ENCODE measurements around the gene RNF168.
"Not testable (repeated sequence)": the region's sequence is repeated elsewhere in the genome, so short reads cannot be mapped to it uniquely, and the experiment has no call there.

The RNF168 gene

DNA sequence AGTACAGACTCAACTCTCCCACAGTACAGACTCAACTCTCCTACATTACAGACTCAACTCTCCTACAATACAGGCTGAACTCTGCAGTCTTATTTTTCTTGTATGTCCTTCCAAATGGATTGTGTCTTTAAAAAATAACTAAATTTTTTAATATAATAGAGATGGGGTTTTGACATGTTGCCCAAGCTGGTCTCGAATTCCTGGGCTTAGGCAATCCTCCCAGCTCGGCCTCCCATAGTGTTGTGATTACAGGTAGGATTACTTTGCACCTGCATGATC lies 40.2 kb downstream of the RNF168 start:
- no peak overlapping the region for H3K4me3 ChIP-seq (ENCODE audit: low read depth, low read length)
- CTCF ChIA-PET: no interaction called here
- POLR2A ChIA-PET: no interaction called here

DNA sequence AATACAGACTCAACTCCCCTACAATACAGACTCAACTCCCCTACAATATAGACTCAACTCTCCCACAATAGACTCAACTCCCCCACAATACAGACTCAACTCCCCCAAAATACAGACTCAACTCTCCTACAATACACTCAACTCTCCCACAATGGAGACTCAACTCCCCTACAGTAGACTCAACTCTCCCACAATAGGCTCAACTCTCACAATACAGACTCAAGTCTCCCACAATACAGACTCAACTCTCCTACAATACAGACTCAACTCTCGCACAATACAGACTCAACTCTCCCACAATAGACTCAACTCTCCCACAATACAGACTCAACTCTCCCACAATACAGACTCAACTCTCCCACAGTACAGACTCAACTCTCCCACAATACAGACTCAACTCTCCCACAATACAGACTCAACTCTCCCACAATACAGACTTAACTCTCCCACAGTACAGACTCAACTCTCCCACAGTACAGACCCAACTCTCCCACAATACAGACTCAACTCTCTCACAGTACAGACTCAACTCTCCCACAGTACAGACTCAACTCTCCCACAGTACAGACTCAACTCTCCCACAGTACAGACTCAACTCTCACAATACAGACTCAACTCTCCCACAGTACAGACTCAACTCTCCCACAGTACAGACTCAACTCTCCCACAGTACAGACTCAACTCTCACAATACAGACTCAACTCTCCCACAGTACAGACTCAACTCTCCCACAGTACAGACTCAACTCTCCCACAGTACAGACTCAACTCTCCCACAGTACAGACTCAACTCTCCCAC lies 40.7 kb downstream of the RNF168 start:
- H3K27ac ChIP-seq (ENCODE audit: extremely low read depth, low read depth, low read length); H3K4me3 ChIP-seq (ENCODE audit: low read depth, low read length); POLR2A ChIA-PET; H3K36me3 ChIP-seq (ENCODE audit: control insufficient read depth in 2 of 2, insufficient read depth in 1 of 2, low read length in 2 of 2); CTCF ChIA-PET; H3K4me1 ChIP-seq (ENCODE audit: control insufficient read depth, insufficient read depth, low read length); H3K9me3 ChIP-seq (ENCODE audit: control insufficient read depth, insufficient read depth, low read depth, low read length): not testable (repeated sequence)
- 0 out of 2 replicates have a peak, but pooled peaks have one; percentile 32 for TF ChIP-seq PRDM1 (tag by site-specific recombination; IDR thresholded peaks at IDR 0.05)

More for the DNA sequence above, 40.2 kb downstream of the RNF168 start:
- Histone ChIP-seq H3K9me3 (ENCODE audit: control insufficient read depth, insufficient read depth, low read depth, low read length) (no peaks in the 10 kb centered on the region), H3K4me1 (ENCODE audit: control insufficient read depth, insufficient read depth, low read length) (no peaks in the 10 kb centered on the region), H3K36me3 (ENCODE audit: control insufficient read depth in 2 of 2, insufficient read depth in 1 of 2, low read length in 2 of 2) (no peaks in the 10 kb centered on the region; a peak in 1 of 3 replicates), H3K27ac (ENCODE audit: extremely low read depth, low read depth, low read length) (no peak overlapping the region)
- TF ChIP-seq ZFP69B (tag by site-specific recombination; IDR thresholded peaks at IDR 0.05) (no peak), ZNF174 (tag by site-specific recombination; IDR thresholded peaks at IDR 0.05) (no peak), ZNF791 (tag by site-specific recombination; IDR thresholded peaks at IDR 0.05) (no peak), ZNF768 (tag by site-specific recombination; IDR thresholded peaks at IDR 0.05) (no peak), ZNF202 (tag by site-specific recombination; IDR thresholded peaks at IDR 0.05; ENCODE audit: borderline replicate concordance) (no peak), HOXC10 (CRISPR knock-in tag; IDR thresholded peaks at IDR 0.05) (no peak), ZNF664 (tag by site-specific recombination; IDR thresholded peaks at IDR 0.05) (no peak), ZNF266 (tag by site-specific recombination; IDR thresholded peaks at IDR 0.05; ENCODE audit: low read depth) (no peak), ZNF837 (tag by site-specific recombination; IDR thresholded peaks at IDR 0.05) (no peak)
- TF ChIP-seq, protein P1, sequence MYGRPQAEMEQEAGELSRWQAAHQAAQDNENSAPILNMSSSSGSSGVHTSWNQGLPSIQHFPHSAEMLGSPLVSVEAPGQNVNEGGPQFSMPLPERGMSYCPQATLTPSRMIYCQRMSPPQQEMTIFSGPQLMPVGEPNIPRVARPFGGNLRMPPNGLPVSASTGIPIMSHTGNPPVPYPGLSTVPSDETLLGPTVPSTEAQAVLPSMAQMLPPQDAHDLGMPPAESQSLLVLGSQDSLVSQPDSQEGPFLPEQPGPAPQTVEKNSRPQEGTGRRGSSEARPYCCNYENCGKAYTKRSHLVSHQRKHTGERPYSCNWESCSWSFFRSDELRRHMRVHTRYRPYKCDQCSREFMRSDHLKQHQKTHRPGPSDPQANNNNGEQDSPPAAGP (tag by site-specific recombination; IDR thresholded peaks at IDR 0.05): no peak
- TF ChIP-seq, protein P2, sequence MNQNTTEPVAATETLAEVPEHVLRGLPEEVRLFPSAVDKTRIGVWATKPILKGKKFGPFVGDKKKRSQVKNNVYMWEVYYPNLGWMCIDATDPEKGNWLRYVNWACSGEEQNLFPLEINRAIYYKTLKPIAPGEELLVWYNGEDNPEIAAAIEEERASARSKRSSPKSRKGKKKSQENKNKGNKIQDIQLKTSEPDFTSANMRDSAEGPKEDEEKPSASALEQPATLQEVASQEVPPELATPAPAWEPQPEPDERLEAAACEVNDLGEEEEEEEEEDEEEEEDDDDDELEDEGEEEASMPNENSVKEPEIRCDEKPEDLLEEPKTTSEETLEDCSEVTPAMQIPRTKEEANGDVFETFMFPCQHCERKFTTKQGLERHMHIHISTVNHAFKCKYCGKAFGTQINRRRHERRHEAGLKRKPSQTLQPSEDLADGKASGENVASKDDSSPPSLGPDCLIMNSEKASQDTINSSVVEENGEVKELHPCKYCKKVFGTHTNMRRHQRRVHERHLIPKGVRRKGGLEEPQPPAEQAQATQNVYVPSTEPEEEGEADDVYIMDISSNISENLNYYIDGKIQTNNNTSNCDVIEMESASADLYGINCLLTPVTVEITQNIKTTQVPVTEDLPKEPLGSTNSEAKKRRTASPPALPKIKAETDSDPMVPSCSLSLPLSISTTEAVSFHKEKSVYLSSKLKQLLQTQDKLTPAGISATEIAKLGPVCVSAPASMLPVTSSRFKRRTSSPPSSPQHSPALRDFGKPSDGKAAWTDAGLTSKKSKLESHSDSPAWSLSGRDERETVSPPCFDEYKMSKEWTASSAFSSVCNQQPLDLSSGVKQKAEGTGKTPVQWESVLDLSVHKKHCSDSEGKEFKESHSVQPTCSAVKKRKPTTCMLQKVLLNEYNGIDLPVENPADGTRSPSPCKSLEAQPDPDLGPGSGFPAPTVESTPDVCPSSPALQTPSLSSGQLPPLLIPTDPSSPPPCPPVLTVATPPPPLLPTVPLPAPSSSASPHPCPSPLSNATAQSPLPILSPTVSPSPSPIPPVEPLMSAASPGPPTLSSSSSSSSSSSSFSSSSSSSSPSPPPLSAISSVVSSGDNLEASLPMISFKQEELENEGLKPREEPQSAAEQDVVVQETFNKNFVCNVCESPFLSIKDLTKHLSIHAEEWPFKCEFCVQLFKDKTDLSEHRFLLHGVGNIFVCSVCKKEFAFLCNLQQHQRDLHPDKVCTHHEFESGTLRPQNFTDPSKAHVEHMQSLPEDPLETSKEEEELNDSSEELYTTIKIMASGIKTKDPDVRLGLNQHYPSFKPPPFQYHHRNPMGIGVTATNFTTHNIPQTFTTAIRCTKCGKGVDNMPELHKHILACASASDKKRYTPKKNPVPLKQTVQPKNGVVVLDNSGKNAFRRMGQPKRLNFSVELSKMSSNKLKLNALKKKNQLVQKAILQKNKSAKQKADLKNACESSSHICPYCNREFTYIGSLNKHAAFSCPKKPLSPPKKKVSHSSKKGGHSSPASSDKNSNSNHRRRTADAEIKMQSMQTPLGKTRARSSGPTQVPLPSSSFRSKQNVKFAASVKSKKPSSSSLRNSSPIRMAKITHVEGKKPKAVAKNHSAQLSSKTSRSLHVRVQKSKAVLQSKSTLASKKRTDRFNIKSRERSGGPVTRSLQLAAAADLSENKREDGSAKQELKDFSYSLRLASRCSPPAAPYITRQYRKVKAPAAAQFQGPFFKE (tag by site-specific recombination; IDR thresholded peaks at IDR 0.05; ENCODE audit: borderline replicate concordance): no peak
- TF ChIP-seq, protein P3, sequence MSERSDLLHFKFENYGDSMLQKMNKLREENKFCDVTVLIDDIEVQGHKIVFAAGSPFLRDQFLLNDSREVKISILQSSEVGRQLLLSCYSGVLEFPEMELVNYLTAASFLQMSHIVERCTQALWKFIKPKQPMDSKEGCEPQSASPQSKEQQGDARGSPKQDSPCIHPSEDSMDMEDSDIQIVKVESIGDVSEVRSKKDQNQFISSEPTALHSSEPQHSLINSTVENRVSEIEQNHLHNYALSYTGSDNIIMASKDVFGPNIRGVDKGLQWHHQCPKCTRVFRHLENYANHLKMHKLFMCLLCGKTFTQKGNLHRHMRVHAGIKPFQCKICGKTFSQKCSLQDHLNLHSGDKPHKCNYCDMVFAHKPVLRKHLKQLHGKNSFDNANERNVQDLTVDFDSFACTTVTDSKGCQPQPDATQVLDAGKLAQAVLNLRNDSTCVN (tag by site-specific recombination; optimal IDR thresholded peaks at IDR 0.05): no peak

DNA sequence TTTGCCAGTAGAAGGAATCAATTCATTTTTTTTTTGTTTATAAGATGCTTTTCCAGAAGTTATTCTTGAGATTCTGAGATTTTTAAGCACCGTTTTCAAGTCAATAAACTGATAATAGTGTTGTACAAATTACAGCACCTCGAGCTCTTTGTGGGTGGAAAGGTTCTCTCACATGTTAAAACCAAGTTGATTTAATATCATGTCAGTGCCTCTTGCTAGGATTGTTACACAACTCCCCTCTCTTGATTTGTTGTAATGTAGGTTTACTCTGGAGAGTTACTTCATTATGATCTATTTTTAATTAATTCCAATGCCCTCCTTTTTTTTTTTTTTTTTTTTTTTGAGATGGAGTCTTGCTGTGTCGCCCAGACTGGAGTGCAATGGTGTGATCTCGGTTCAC lies 45.5 kb downstream of the RNF168 start:
- no peaks in the 10 kb centered on the region for H3K9me3 ChIP-seq (ENCODE audit: control insufficient read depth, insufficient read depth, low read depth, low read length)
- CTCF ChIA-PET: no interaction called here
- POLR2A ChIA-PET: interaction anchor here (1.2 kb wide), 1 partner anchor 24 kb away, joined by 3 read pairs; no protein-coding TSS in a partner anchor
- H3K27ac ChIP-seq (ENCODE audit: extremely low read depth, low read depth, low read length): no peak overlapping the region
- no peaks in the 10 kb centered on the region for H3K4me1 ChIP-seq (ENCODE audit: control insufficient read depth, insufficient read depth, low read length)
- no peaks in the 10 kb centered on the region for H3K36me3 ChIP-seq (ENCODE audit: control insufficient read depth in 2 of 2, insufficient read depth in 1 of 2, low read length in 2 of 2)
- H3K4me3 ChIP-seq (ENCODE audit: low read depth, low read length): no peak overlapping the region
- TF ChIP-seq ZBTB48 (tag by site-specific recombination; IDR thresholded peaks at IDR 0.05) (no peak), HOXD13 (CRISPR knock-in tag; IDR thresholded peaks at IDR 0.05; ENCODE audit: borderline replicate concordance) (no peak), ZNF76 (tag by site-specific recombination; IDR thresholded peaks at IDR 0.05; ENCODE audit: borderline replicate concordance, low read depth) (no peak), MEIS1 (CRISPR knock-in tag; IDR thresholded peaks at IDR 0.05; ENCODE audit: borderline replicate concordance) (no peak)
- TF ChIP-seq, protein P4, sequence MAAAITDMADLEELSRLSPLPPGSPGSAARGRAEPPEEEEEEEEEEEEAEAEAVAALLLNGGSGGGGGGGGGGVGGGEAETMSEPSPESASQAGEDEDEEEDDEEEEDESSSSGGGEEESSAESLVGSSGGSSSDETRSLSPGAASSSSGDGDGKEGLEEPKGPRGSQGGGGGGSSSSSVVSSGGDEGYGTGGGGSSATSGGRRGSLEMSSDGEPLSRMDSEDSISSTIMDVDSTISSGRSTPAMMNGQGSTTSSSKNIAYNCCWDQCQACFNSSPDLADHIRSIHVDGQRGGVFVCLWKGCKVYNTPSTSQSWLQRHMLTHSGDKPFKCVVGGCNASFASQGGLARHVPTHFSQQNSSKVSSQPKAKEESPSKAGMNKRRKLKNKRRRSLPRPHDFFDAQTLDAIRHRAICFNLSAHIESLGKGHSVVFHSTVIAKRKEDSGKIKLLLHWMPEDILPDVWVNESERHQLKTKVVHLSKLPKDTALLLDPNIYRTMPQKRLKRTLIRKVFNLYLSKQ (tag by site-specific recombination; IDR thresholded peaks at IDR 0.05; ENCODE audit: borderline replicate concordance): no peak
- TF ChIP-seq, protein P5, sequence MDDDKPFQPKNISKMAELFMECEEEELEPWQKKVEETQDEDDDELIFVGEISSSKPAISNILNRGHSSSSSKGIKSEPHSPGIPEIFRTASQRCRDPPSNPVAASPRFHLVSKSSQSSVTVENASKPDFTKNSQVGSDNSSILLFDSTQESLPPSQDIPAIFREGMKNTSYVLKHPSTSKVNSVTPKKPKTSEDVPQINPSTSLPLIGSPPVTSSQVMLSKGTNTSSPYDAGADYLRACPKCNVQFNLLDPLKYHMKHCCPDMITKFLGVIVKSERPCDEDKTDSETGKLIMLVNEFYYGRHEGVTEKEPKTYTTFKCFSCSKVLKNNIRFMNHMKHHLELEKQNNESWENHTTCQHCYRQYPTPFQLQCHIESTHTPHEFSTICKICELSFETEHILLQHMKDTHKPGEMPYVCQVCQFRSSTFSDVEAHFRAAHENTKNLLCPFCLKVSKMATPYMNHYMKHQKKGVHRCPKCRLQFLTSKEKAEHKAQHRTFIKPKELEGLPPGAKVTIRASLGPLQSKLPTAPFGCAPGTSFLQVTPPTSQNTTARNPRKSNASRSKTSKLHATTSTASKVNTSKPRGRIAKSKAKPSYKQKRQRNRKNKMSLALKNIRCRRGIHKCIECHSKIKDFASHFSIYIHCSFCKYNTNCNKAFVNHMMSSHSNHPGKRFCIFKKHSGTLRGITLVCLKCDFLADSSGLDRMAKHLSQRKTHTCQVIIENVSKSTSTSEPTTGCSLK (tag by site-specific recombination; IDR thresholded peaks at IDR 0.05): no peak

All from HEK293 (cell line).